LNCaP clone FGC (cell line): ENCODE results near the gene STK24.

Source experiments
- DNase-seq: peaks from one replicate; pipeline ENCODE4 v3.0.0-alpha.2; 2011; ENCODE audit warnings: low read depth
- H3K4me3 ChIP-seq: 2 replicates; pipeline ENCODE4 v1.5.1; 2011; ENCODE audit warnings: mild to moderate bottlenecking, low read depth, low read length, control low read depth
- TF ChIP-seq, protein P1 (sequence below): IDR thresholded peaks from 2 replicates; pipeline ENCODE4 v1.5.1; 2012; ENCODE audit warnings: mild to moderate bottlenecking; ENCODE audit not compliant: control insufficient read depth, insufficient read depth; ENCODE audit errors: extremely low read depth

STK24 gene

DNA sequence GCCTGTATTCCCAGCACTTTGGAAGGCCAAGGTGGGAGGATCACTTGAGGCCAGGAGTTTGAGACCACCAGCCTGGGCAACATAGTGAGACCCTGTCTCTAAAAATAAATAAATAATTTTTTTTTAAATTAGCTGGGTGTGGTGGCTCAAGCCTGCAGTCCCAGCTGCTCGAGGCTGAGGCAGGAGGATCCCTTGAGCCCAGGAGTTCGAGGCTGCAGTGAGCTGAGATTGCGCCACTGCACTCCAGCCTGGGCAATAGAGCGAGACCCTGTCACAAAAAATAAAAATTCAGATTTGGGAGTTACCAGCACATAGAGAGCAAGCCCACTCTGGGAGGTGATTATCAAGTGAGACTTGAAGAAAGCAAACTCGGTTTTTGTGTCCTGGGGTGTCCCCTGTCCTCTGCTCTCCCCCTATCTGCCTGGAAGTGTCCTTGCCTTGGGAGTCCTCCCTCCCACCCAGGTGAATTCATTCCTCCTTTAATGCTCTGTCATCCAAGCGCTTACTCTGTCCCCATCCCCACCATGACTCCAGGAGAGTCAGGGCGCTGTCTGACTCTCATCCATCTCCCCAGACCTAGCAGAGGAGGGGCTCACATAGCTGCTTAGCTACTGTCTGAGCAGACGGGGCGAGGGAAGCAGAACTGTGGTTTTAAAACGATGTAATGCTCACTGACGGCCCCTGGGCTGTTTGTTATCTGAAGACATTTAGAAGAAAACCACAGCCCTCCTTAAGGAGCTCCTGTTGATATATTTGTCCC, 146.8 kb downstream of the STK24 start:
- DNase-seq = no peak
- TF ChIP-seq, protein P1, sequence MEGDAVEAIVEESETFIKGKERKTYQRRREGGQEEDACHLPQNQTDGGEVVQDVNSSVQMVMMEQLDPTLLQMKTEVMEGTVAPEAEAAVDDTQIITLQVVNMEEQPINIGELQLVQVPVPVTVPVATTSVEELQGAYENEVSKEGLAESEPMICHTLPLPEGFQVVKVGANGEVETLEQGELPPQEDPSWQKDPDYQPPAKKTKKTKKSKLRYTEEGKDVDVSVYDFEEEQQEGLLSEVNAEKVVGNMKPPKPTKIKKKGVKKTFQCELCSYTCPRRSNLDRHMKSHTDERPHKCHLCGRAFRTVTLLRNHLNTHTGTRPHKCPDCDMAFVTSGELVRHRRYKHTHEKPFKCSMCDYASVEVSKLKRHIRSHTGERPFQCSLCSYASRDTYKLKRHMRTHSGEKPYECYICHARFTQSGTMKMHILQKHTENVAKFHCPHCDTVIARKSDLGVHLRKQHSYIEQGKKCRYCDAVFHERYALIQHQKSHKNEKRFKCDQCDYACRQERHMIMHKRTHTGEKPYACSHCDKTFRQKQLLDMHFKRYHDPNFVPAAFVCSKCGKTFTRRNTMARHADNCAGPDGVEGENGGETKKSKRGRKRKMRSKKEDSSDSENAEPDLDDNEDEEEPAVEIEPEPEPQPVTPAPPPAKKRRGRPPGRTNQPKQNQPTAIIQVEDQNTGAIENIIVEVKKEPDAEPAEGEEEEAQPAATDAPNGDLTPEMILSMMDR = no peak
- H3K4me3 ChIP-seq = no peak overlapping the region

DNA sequence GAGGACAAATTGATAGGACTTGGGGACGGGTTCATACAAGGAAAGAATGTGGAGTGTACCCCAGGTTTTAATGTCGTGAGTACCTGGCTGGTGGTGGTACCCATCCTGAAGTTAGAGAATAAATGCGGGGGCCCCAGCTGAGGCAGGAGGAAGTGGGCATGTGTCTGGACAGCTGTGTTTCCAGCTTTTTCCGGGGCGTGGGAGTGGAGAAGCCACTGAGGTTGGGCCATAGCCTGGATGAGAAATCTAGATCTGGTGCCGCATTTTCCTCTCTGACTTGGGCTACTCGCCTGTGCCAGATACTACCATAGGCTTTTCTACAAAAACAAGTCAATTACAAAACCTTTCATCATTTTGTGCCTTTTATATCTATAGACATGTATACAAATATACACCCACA, 147.4 kb downstream of the STK24 start:
- no peak for DNase-seq
- TF ChIP-seq, protein P1 = no peak
- H3K4me3 ChIP-seq = no peak overlapping the region

DNA sequence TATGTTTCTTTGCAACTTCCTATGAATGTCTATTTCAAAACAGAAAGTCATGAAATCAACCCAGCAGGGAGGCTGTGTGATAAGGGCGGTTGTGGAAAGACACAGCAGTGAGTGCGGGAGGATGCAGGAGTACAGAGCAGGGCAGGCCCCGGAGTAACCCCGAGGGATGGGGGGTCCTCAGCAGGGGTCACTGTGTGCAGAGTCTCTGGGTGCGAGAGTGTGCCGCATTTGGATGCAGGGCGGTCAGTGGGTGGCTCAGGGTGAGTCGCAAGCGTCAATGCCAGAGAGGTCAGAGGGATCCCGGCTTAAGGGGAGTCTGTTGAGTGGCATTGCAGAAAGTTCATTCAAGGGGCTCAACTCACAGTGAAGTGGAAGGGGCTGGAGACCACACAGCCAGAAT, 147.8 kb downstream of the STK24 start:
- TF ChIP-seq, protein P1 = no peak
- no peak for DNase-seq
- no peak overlapping the region for H3K4me3 ChIP-seq

DNA sequence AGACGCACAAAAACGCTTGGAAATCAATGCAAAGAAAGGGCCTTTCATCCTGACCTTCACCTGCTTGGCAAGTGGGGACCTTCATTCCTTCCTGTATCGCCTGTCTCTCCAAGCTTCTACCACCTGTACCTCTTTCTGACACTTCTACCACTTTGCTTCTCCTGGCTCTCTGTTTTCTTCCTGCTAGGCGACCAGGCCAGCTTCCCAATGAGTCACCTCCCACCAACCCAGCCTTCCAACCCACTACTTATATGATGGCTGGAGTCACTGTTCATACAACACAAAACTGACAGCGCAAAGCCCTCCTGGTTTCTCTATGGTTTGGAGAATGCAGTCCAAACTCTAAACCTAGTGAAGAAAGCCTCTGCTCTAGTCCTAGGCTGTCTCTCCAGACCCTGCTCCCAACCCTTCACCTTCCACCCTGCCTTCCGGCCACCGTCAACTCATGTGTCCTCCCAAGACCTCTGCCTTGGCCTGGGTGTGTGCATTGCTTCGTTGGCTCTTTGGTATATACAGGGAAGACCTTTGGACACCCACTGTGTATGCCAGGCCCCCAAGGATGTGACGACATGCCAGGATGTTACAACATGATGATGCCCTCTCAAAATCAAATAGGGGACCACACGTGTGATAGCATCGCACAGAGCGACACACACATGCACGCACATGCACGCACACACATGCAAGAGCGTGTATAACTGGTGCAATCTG, 148.5 kb downstream of the STK24 start:
- DNase-seq = no peak
- TF ChIP-seq, protein P1 = no peak
- H3K4me3 ChIP-seq = no peak overlapping the region

DNA sequence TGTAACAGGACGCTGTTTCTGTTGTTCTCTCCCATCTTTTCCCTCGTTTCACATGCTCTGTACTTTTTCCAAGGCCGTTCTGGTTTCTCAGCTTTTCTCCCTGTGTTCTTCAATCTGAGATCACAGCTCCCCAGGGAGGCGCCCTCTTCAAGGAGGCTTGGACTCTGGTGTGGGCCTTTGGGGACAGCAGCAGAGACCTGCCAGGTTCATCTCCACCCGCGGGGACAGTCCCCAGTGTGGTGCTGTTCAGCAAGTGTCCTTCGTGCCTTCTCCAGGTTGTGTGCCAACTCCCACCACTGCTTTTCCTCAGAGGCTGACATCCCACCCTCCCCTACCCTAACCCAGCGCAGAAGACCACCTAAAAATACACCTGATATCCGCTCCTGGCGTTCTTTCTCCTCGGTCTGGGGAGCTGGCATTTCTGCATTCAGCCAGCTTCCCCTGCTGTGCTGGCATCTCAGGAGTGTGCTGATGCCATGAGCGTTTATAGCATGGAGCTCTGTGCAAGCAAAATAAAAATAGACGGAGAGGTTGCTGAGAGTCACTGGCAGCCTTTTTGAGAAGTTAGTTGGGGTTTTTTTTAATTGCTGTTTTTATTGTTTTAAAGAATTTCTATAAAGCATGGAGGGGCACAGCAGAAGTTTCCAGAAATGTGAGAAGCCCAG, 149.4 kb downstream of the STK24 start:
- no peak for DNase-seq
- no peak overlapping the region for H3K4me3 ChIP-seq
- TF ChIP-seq, protein P1 = no peak

DNA sequence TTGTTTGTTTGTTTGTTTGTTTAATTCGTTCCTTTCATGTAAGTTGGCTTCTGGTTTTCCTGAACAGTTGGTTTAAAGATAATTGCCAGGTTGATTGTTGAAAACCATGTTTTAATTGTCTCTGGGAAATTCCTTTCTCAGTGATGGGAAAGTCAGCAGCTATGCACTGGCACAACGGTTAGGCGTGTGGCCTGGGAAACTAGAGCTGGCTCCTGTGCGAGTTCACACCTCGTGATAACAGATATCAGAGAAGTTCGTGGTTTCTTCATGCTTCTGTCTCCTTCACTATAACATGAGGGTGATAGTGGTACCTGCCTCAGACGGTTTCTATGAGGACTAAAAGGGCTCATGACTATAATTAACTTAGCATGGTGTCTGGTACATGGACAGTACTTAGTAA, 153.5 kb downstream of the STK24 start:
- DNase-seq = no peak
- TF ChIP-seq, protein P1 = no peak
- H3K4me3 ChIP-seq = no peak overlapping the region

DNA sequence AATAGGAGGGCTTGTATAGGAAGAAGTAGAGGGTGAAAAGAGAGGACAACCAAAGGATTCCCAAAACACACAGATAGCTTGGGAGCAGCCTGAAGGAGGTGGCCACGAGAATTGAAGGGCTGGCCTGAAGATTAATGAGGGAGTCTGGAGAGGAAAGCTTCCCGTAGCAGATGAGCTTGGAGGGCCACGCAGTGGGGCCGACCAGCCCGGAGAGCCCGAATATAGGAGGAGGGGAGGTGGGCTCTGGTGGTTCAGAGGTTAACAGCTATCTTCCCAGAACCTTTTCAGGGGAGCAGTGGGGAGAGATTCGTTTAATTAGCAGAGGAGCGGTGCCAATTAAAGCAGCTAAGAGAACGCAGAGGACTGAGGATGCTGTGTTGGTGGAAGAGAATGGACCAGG, 154.9 kb downstream of the STK24 start:
- DNase-seq = no peak
- no peak overlapping the region for H3K4me3 ChIP-seq
- TF ChIP-seq, protein P1 = no peak
